Fibroblast of villous mesenchyme (primary cell): Measurements from ENCODE around the gene ACMSD. TPM values are rescaled to one million over a fixed set of nuclear protein-coding genes. Genes with fewer than 3 reads are reported as not detected.

ENCODE experiments used
- DNase-seq: peaks from one replicate; pipeline ENCODE4 v3.0.0-alpha.2; 2010; ENCODE audit warnings: low read depth
- H3K4me3 ChIP-seq: 2 replicates; pipeline ENCODE4 v1.5.1; 2011; ENCODE audit warnings: low read depth, mild to moderate bottlenecking, low read length
- CTCF ChIP-seq: IDR thresholded peaks from 2 replicates; pipeline ENCODE4 v1.5.1; 2012; ENCODE audit warnings: low read depth, mild to moderate bottlenecking, low read length; ENCODE audit not compliant: insufficient read depth
- total RNA-seq: library from RNA; depleted of rRNA; stranded (reverse); fragments of >200 nt; gene quantifications from 2 replicates; pipeline ENCODE4 v1.2.3, GENCODE V29; 2012

ACMSD gene
- total RNA-seq, 1 donor: not detected

- DNase-seq: no peak
- peak overlapping the region; percentile 94 for H3K4me3 ChIP-seq
- peak; percentile 47 for TF ChIP-seq CTCF
Measured at GRCh38 chr2:134917888-134918525, 79.6 kb downstream of the ACMSD start.

- peak; percentile 99 for DNase-seq
- H3K4me3 ChIP-seq: peak within 1 kb of the TSS; percentile 94
- TF ChIP-seq CTCF: no peak
Measured at GRCh38 chr2:134918526-134919340, 80.3 kb downstream of the ACMSD start, which contains the start of gene CCNT2. CCNT2 (plus strand) TSS chr2:134918822; CDS start chr2:134918855, 33 bp downstream.

DNA sequence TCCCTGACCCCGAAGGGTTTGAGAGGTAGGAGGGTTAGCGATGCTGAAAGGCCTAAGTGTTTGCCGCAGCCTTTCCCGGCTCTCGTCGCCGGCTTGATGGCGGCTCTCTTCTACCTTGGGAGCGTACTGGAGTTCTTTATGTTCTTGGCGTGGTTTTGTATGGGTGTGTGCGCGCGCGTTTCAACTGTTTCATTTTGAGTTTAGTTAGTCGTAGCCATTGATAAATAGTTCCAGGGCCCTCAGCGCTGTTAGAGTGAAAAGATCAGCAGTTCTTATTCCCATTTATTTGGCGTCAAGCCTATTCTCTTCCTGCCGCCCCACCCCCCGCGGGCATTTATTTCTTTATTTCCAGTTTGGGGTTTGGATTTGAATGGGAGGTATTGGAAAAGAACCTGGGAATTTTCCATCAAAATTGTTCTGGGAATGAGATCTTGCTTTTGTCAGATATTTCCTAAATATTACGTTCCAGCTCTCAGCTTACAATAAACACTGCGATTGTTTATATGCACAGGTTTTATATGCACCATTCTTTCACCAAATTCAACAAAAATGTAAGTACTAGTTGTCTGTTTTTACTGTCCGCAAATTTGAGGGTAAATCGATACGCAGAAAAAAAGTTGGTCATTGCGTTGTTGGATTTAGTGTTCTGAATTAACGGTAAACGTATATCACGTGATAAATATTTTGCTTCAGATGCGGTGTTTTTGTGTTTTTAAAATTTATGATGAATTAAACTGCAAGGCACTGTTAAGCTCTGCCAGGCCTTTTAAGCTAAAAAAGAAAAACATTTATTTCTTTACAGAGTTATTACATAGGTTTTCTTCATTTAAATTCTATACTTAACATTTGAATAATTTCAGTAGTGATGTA is 81.2 kb downstream of the ACMSD start:
- no peak for DNase-seq
- TF ChIP-seq CTCF: no peak
- peak overlapping the region; percentile 94 for H3K4me3 ChIP-seq

GRCh38 chr2:134924912-134925311 is 86.5 kb downstream of the ACMSD start:
- no peak overlapping the region for H3K4me3 ChIP-seq
- TF ChIP-seq CTCF: no peak
- no peak for DNase-seq

GRCh38 chr2:134926231-134926931 is 88.0 kb downstream of the ACMSD start:
- no peak for TF ChIP-seq CTCF
- DNase-seq: peak; percentile 63
- no peak overlapping the region for H3K4me3 ChIP-seq

DNA sequence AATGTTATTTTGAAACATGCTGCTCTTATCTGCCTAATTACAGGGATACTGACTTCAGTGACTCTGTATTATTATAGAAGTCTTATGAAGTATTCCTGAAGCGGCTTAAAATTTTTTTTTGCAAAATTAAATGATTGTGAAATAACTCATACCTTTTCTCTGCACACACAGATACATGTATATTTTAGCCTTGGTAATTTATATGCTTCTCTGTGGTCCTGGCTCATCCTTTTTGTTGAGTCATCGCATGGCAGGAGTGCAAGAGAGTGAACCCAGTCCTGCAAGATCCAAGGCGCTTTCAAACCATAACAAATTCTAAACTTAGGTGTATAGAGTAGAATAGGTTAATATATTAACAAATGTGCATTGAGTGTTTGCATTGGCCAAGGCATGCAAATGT is 88.8 kb downstream of the ACMSD start:
- no peak for TF ChIP-seq CTCF
- no peak overlapping the region for H3K4me3 ChIP-seq
- DNase-seq: peak; percentile 48
